ENCODE results near the gene CNGA3.

The CNGA3 gene

DNA sequence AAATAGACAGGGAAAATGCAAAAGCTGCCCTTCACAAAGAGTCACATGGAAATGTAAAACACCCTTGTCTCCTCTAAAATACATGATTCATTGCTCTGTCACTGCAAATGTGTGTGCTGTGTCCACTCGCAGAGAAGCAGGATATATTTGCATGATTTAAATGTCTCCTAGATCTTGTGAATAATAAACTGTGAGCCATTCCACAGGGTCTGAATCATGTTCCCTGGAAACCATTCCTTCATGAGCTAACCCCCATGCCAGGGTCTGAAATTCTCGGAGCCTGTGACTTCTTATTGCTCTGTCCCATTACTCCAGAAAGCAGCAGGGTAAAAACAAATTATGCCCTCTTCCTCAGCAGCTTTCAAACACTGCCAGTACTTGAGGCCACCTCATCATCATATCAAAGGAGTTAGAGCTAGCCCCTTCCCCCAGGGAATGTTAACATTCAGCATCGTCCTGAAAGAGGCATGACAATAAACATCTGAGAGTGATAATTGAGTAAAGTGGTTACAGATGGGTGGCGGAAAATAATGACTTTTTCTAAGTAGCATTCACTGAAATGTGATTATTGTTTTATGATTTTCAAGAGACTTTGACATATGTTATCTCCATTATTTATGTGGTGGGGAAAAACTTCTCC, 11.7 kb upstream of the CNGA3 start (continued):
- TF ChIP-seq SP2 (tag by site-specific recombination; IDR thresholded peaks at IDR 0.05) (0 out of 2 replicates have a peak, but pooled peaks have one; percentile 21), ZBTB21 (tag by site-specific recombination; IDR thresholded peaks at IDR 0.05) (0 out of 2 replicates have a peak, but pooled peaks have one; percentile 16), ZNF302 (tag by site-specific recombination; IDR thresholded peaks at IDR 0.05; ENCODE audit: low read depth) (no peak), ZNF658 (tag by site-specific recombination; IDR thresholded peaks at IDR 0.05) (no peak), ZBTB8A (tag by site-specific recombination; IDR thresholded peaks at IDR 0.05) (peak; percentile 53), ZNF404 (tag by site-specific recombination; IDR thresholded peaks at IDR 0.05) (no peak), INSM2 (tag by site-specific recombination; IDR thresholded peaks at IDR 0.05) (peak; percentile 57; the same call in 1 of the 2 replicates), GFI1B (tag by site-specific recombination; IDR thresholded peaks at IDR 0.05) (no peak), ZNF600 (tag by site-specific recombination; IDR thresholded peaks at IDR 0.05) (no peak), MYNN (tag by site-specific recombination; IDR thresholded peaks at IDR 0.05; ENCODE audit: borderline replicate concordance) (no peak), WT1 (tag by site-specific recombination; IDR thresholded peaks at IDR 0.05) (peak; percentile 94), GLIS1 (tag by site-specific recombination; IDR thresholded peaks at IDR 0.05) (peak; percentile 82), ZNF692 (tag by site-specific recombination; IDR thresholded peaks at IDR 0.05) (no peak), BCL11A (tag by site-specific recombination; IDR thresholded peaks at IDR 0.05; ENCODE audit: low read depth) (peak; percentile 74; the same call in 1 of the 2 replicates), PRDM10 (tag by site-specific recombination; IDR thresholded peaks at IDR 0.05) (peak; percentile 47), ZBTB10 (tag by site-specific recombination; IDR thresholded peaks at IDR 0.05) (no peak), SP7 (tag by site-specific recombination; IDR thresholded peaks at IDR 0.05) (peak; percentile 94)
- TF ChIP-seq, protein P1, sequence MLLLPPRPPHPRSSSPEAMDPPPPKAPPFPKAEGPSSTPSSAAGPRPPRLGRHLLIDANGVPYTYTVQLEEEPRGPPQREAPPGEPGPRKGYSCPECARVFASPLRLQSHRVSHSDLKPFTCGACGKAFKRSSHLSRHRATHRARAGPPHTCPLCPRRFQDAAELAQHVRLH (tag by site-specific recombination; IDR thresholded peaks at IDR 0.05), result peak; percentile 25; the same call in 1 of the 2 replicates
